Measurements from ENCODE around the gene OPN1MW.
A peak's percentile ranks its signal among the peaks of the same experiment; 100 is the strongest.
"Not testable (repeated sequence)": the region's sequence is repeated elsewhere in the genome, so short reads cannot be mapped to it uniquely, and the experiment has no call there.

Gene OPN1MW

GRCh38 chrX:154182296-154182695 lies at the start of gene OPN1MW:
OPN1MW (plus strand) TSS chrX:154182596; CDS start chrX:154182678, 82 bp downstream.
- not testable (repeated sequence) for DNase-seq

GRCh38 chrX:154135458-154136229 lies 46.8 kb upstream of the OPN1MW start:
- DNase-seq: no peak

- DNase-seq: peak; percentile 19
These were observed 45.7 kb upstream of the OPN1MW start for GRCh38 chrX:154136627-154137161.

GRCh38 chrX:154138857-154139256 lies 43.5 kb upstream of the OPN1MW start:
- DNase-seq: peak; percentile 2

- no peak for DNase-seq
These were observed 42.2 kb upstream of the OPN1MW start for GRCh38 chrX:154140206-154140605.

- DNase-seq: no peak
These were observed 41.7 kb upstream of the OPN1MW start for GRCh38 chrX:154140742-154141141.

- no peak for DNase-seq
These were observed 40.0 kb upstream of the OPN1MW start for GRCh38 chrX:154142386-154142785.

- DNase-seq: no peak
These were observed 39.2 kb upstream of the OPN1MW start for GRCh38 chrX:154142950-154143745.

- DNase-seq: not testable (repeated sequence)
These were observed 38.4 kb upstream of the OPN1MW start, which contains the start of gene OPN1LW for GRCh38 chrX:154144010-154144409. OPN1LW (plus strand) TSS chrX:154144243; CDS start chrX:154144284, 41 bp downstream.

GRCh38 chrX:154151030-154151429 lies 31.4 kb upstream of the OPN1MW start:
- not testable (repeated sequence) for DNase-seq

GRCh38 chrX:154156221-154156620 lies 26.2 kb upstream of the OPN1MW start:
- not testable (repeated sequence) for DNase-seq

GRCh38 chrX:154157207-154157606 lies 25.2 kb upstream of the OPN1MW start:
- not testable (repeated sequence) for DNase-seq

- not testable (repeated sequence) for DNase-seq
These were observed 23.1 kb upstream of the OPN1MW start for GRCh38 chrX:154159345-154159744.

GRCh38 chrX:154164902-154165301 lies 17.5 kb upstream of the OPN1MW start:
- DNase-seq: not testable (repeated sequence)

GRCh38 chrX:154168384-154168783 lies 14.0 kb upstream of the OPN1MW start:
- not testable (repeated sequence) for DNase-seq

GRCh38 chrX:154172535-154172943 lies 9.9 kb upstream of the OPN1MW start:
- not testable (repeated sequence) for DNase-seq

GRCh38 chrX:154174356-154174755 lies 8.0 kb upstream of the OPN1MW start:
- DNase-seq: not testable (repeated sequence)

GRCh38 chrX:154183794-154184193 lies 1.4 kb downstream of the OPN1MW start:
- DNase-seq: not testable (repeated sequence)

GRCh38 chrX:154192846-154193245 lies 10.4 kb downstream of the OPN1MW start:
- DNase-seq: not testable (repeated sequence)

- not testable (repeated sequence) for DNase-seq
These were observed 11.9 kb downstream of the OPN1MW start for GRCh38 chrX:154194316-154194715.

- DNase-seq: not testable (repeated sequence)
These were observed 14.1 kb downstream of the OPN1MW start for GRCh38 chrX:154196466-154196865.

- DNase-seq: not testable (repeated sequence)
These were observed 27.4 kb downstream of the OPN1MW start for GRCh38 chrX:154209670-154210418.

- DNase-seq: not testable (repeated sequence)
These were observed 28.7 kb downstream of the OPN1MW start for GRCh38 chrX:154211057-154211456.

Measured in MV-4-11 (cell line).